Calu3 (cell line): ENCODE data around the gene THSD7B. TPM values are rescaled to one million over a fixed set of nuclear protein-coding genes. Genes with fewer than 3 reads are reported as not detected.
"Not testable (repeated sequence)": the region's sequence is repeated elsewhere in the genome, so short reads cannot be mapped to it uniquely, and the experiment has no call there.

Source experiments
- BruUV-seq: library from RNA; stranded (reverse); fragments of 400-500 nt; replicated peaks from 2 replicates; lab custom pipeline; 2021; lab: Mats Ljungman, UMichigan
- CTCF ChIA-PET: fragments of 300-600 bp; sonication (Branson Sonifier 250); formaldehyde crosslinking; loops from one replicate; lab custom pipeline; 2022; ENCODE audit warnings: antibody characterized with exemption; lab: Charles Lee
- DNase-seq: peaks from one replicate; pipeline ENCODE4 v3.0.0; 2022
- H3K27ac Mint-ChIP-seq: one replicate; pipeline ENCODE4 v1.8.0; 2022; ENCODE audit warnings: mixed read lengths; ENCODE audit not compliant: unreplicated experiment
- H3K27me3 Mint-ChIP-seq: one replicate; pipeline ENCODE4 v1.8.0; 2022; ENCODE audit warnings: mixed read lengths; ENCODE audit not compliant: unreplicated experiment
- H3K36me3 Mint-ChIP-seq: one replicate; pipeline ENCODE4 v1.8.0; 2022; ENCODE audit warnings: mild to moderate bottlenecking, moderate library complexity, mixed read lengths; ENCODE audit not compliant: insufficient read depth, unreplicated experiment
- H3K4me1 Mint-ChIP-seq: one replicate; pipeline ENCODE4 v1.8.0; 2022; ENCODE audit warnings: mild to moderate bottlenecking, low read depth, mixed read lengths; ENCODE audit not compliant: unreplicated experiment
- H3K4me3 Mint-ChIP-seq: one replicate; pipeline ENCODE4 v1.8.0; 2022; ENCODE audit warnings: mild to moderate bottlenecking, low read depth, moderate library complexity, mixed read lengths; ENCODE audit not compliant: unreplicated experiment
- H3K9me3 Mint-ChIP-seq: one replicate; pipeline ENCODE4 v1.8.0; 2022; ENCODE audit warnings: low read depth, mixed read lengths; ENCODE audit not compliant: unreplicated experiment
- intact Hi-C: fragments of 100-400 bp; cut with micrococcal nuclease; formaldehyde crosslinking; loops from one replicate; pipeline ENCODE4 v1.10.0; 2022; ENCODE audit not compliant: unreplicated experiment
- total RNA-seq: library from RNA; stranded (reverse); gene quantifications from 2 replicates; pipeline ENCODE4 v1.2.3, GENCODE V29; 2022
- TF ChIP-seq, protein P1 (sequence below): fragments of 200-600 bp; IDR thresholded peaks from one replicate; pipeline ENCODE4 v1.8.0; 2022; ENCODE audit warnings: antibody characterized with exemption; ENCODE audit not compliant: unreplicated experiment

Gene THSD7B
- total RNA-seq, 1 experiment from 2014 or later: not detected

DNA sequence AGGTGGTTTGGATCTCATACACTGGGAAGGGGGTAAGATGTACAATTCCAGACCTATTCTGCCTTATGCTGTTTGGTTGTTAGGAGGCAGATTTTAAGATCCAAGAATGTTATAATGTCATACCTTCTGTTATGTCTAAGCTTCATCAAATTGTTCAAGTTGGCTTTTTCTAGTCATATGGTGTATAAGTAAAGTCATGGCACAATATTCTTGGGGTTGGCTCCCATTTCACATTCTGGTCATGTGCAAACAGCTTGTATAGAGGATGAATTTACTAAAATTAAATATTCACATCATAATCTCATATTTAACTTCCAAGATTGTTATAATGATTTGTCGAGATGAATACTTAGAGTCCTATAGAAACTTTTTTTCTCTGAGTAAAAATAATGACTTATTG, 774.0 kb downstream of the THSD7B start:
- BruUV-seq: no TSS peak

GRCh38 chr2:137547842-137548241, 782.5 kb downstream of the THSD7B start:
- intact Hi-C loops: no loop called here
- Mint-ChIP-seq H3K4me3 (no peak overlapping the region), H3K36me3 (no peaks in the 10 kb centered on the region), H3K27me3 (no peaks in the 10 kb centered on the region), H3K27ac (no peak overlapping the region), H3K9me3 (no peaks in the 10 kb centered on the region), H3K4me1 (no peaks in the 10 kb centered on the region)
- no TSS peak for BruUV-seq
- DNase-seq: no peak
- TF ChIP-seq, protein P1, sequence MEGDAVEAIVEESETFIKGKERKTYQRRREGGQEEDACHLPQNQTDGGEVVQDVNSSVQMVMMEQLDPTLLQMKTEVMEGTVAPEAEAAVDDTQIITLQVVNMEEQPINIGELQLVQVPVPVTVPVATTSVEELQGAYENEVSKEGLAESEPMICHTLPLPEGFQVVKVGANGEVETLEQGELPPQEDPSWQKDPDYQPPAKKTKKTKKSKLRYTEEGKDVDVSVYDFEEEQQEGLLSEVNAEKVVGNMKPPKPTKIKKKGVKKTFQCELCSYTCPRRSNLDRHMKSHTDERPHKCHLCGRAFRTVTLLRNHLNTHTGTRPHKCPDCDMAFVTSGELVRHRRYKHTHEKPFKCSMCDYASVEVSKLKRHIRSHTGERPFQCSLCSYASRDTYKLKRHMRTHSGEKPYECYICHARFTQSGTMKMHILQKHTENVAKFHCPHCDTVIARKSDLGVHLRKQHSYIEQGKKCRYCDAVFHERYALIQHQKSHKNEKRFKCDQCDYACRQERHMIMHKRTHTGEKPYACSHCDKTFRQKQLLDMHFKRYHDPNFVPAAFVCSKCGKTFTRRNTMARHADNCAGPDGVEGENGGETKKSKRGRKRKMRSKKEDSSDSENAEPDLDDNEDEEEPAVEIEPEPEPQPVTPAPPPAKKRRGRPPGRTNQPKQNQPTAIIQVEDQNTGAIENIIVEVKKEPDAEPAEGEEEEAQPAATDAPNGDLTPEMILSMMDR: no peak
- CTCF ChIA-PET: no interaction called here

More for the DNA sequence above, 774.0 kb downstream of the THSD7B start:
- CTCF ChIA-PET: no interaction called here
- Mint-ChIP-seq H3K27ac (no peak overlapping the region), H3K9me3 (peaks cover 3% of the 10 kb centered on the region), H3K4me3 (no peak overlapping the region), H3K27me3 (no peaks in the 10 kb centered on the region), H3K4me1 (no peaks in the 10 kb centered on the region), H3K36me3 (no peaks in the 10 kb centered on the region)
- intact Hi-C loops: no loop called here
- no peak for DNase-seq
- TF ChIP-seq, protein P1: no peak

DNA sequence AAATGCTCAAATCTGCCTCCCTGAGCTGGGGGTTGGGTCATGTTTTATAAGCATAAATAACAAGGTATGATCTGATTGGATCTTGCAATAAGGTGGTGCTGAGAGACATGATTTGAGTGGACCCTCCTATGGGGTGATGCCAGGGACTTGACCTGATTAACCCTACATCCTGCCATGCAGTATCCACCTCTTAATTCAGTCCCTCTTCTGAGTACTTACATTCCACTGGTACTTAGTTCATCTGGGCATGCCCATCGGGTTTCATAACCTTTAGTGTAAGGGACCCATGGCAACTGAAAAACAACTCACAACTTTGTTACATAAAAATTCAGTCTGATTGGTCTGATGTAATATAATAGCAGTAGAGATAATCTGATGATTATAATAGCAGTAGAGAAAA, 801.0 kb downstream of the THSD7B start:
- no peaks in the 10 kb centered on the region for H3K36me3 Mint-ChIP-seq
- intact Hi-C loops: no loop called here
- no peaks in the 10 kb centered on the region for H3K27me3 Mint-ChIP-seq
- TF ChIP-seq, protein P1: no peak
- no peaks in the 10 kb centered on the region for H3K4me1 Mint-ChIP-seq
- no peak for DNase-seq
- no peak overlapping the region for H3K4me3 Mint-ChIP-seq
- no peaks in the 10 kb centered on the region for H3K9me3 Mint-ChIP-seq
- CTCF ChIA-PET: no interaction called here
- no peak overlapping the region for H3K27ac Mint-ChIP-seq
- no TSS peak for BruUV-seq

DNA sequence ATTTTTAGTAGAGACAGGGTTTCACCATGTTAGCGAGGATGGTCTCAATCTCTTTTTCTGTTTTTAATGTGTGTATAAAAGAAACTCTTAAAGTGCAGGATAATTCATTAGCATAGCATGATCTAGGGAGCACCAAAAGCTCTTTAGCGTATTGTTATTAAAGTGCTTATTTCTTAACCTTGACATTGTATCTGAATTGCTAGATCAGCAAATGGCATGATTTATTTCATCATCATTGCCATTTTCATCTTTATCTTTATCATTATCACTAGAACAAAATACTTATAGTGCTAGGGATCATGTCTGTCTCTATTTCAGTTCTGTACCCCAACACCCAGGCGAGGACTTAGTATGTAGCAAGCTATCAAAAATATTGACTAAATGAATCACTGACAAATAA, 805.1 kb downstream of the THSD7B start:
- H3K4me1 Mint-ChIP-seq: no peaks in the 10 kb centered on the region
- no peak overlapping the region for H3K27ac Mint-ChIP-seq
- no peaks in the 10 kb centered on the region for H3K9me3 Mint-ChIP-seq
- TF ChIP-seq, protein P1: no peak
- no peak overlapping the region for H3K4me3 Mint-ChIP-seq
- BruUV-seq: no TSS peak
- H3K36me3 Mint-ChIP-seq: no peaks in the 10 kb centered on the region
- CTCF ChIA-PET: no interaction called here
- no peaks in the 10 kb centered on the region for H3K27me3 Mint-ChIP-seq
- intact Hi-C loops: no loop called here
- DNase-seq: no peak

DNA sequence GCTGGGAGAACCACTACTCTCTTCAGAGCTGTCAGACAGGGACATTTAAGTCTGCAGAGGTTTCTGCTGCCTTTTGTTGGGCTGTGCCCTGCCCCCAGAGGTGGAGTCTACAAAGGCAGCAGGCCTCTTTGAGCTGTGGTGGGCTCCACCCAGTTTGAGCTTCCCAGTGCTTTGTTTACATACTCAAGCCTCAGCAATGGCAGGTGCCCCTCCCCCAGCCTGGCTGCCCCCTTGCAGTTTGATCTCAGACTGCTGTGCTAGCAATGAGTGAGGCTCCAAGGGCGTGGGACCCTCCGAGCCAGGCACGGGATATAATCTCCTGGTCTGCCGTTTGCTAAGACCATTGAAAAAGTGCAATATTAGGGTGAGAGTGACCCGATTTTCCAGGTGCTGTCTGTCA, 822.5 kb downstream of the THSD7B start:
- H3K27ac Mint-ChIP-seq, CTCF ChIA-PET, H3K4me3 Mint-ChIP-seq, BruUV-seq, H3K27me3 Mint-ChIP-seq, H3K36me3 Mint-ChIP-seq, H3K4me1 Mint-ChIP-seq, intact Hi-C loops, DNase-seq, H3K9me3 Mint-ChIP-seq: not testable (repeated sequence)

DNA sequence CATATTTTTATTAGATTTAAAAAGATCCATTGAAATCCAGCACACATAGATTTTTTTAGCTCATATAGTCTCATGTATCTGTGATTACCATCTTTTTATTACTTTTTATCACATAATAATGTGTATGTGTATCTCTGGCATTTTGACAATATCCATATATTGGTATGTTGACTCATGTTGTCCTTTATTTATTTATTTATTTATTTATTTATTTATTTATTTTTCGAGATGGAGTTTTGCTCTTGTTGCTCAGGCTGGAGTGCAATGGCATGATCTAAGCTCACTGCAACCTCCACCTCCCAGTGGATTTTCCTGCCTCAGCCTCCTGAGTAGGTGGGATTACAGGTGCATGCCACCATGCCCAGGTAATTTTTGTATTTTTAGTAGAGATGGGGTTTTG, 823.2 kb downstream of the THSD7B start:
- H3K9me3 Mint-ChIP-seq: not testable (repeated sequence)

More for the DNA sequence above, 823.2 kb downstream of the THSD7B start:
- CTCF ChIA-PET, DNase-seq, intact Hi-C loops, H3K27ac Mint-ChIP-seq, H3K4me3 Mint-ChIP-seq, H3K36me3 Mint-ChIP-seq, H3K27me3 Mint-ChIP-seq, BruUV-seq, H3K4me1 Mint-ChIP-seq: not testable (repeated sequence)
